Measurements from ENCODE around the gene REXO5. TPM values are rescaled to one million over a fixed set of nuclear protein-coding genes. Genes with fewer than 3 reads are reported as not detected.

The REXO5 gene
- total RNA-seq, 1 donor from 2014 or later = 1.8 TPM

GRCh38 chr16:20874088-20874581 lies 67.8 kb downstream of the REXO5 start:
- H3K4me1 Mint-ChIP-seq (ENCODE audit: low read depth, unreplicated experiment) = peaks cover 45% of the 10 kb centered on the region
- H3K27ac Mint-ChIP-seq (ENCODE audit: unreplicated experiment) = no peak overlapping the region
- Histone ChIP-seq H3K9me3 (ENCODE audit: insufficient read depth, low read depth, low read length) (no peaks in the 10 kb centered on the region), H3K27ac (ENCODE audit: low read depth, low read length) (no peak overlapping the region), H2AFZ (ENCODE audit: low read depth, low read length) (no peak overlapping the region), H3K36me3 (ENCODE audit: insufficient read depth, low read length) (peaks cover 3% of the 10 kb centered on the region), H3K4me2 (ENCODE audit: low read length) (no peak overlapping the region), H3K4me1 (ENCODE audit: insufficient read depth, low read length) (peaks cover 19% of the 10 kb centered on the region), H4K20me1 (ENCODE audit: insufficient read depth, low read length) (peaks cover 94% of the 10 kb centered on the region), H3K4me3 (ENCODE audit: insufficient read depth, low read depth, low read length) (no peak overlapping the region), H3K27me3 (ENCODE audit: insufficient read depth, low read length) (no peaks in the 10 kb centered on the region), H3K79me2 (ENCODE audit: insufficient read depth, low read length) (peaks cover 96% of the 10 kb centered on the region), H3K9ac (ENCODE audit: low read length) (no peak overlapping the region)
- TF ChIP-seq CTCF (IDR thresholded peaks at IDR 0.05; ENCODE audit: insufficient read depth, low read depth, low read length) (no peak), EZH2 (IDR thresholded peaks at IDR 0.05; ENCODE audit: insufficient read depth, low read length) (no peak)
- FAIRE-seq (peak; percentile 37), DNase-seq (ENCODE audit: low read depth) (peak; percentile 59)
- H3K36me3 Mint-ChIP-seq (ENCODE audit: low read depth, unreplicated experiment) = peaks cover 3% of the 10 kb centered on the region
- no peaks in the 10 kb centered on the region for H3K9me3 Mint-ChIP-seq (ENCODE audit: unreplicated experiment)
- H3K27me3 Mint-ChIP-seq (ENCODE audit: low read depth, unreplicated experiment) = no peaks in the 10 kb centered on the region
- no peak overlapping the region for H3K4me3 Mint-ChIP-seq (ENCODE audit: unreplicated experiment)

GRCh38 chr16:20875355-20875650 lies 69.0 kb downstream of the REXO5 start:
- H3K27ac Mint-ChIP-seq (ENCODE audit: unreplicated experiment) = no peak overlapping the region
- H3K27me3 Mint-ChIP-seq (ENCODE audit: low read depth, unreplicated experiment) = no peaks in the 10 kb centered on the region
- Histone ChIP-seq H2AFZ (ENCODE audit: low read depth, low read length) (no peak overlapping the region), H3K4me1 (ENCODE audit: insufficient read depth, low read length) (peaks cover 25% of the 10 kb centered on the region), H3K9ac (ENCODE audit: low read length) (no peak overlapping the region), H3K36me3 (ENCODE audit: insufficient read depth, low read length) (peaks cover 3% of the 10 kb centered on the region), H3K79me2 (ENCODE audit: insufficient read depth, low read length) (peaks cover 94% of the 10 kb centered on the region), H3K27me3 (ENCODE audit: insufficient read depth, low read length) (no peaks in the 10 kb centered on the region), H3K4me2 (ENCODE audit: low read length) (no peak overlapping the region), H3K4me3 (ENCODE audit: insufficient read depth, low read depth, low read length) (no peak overlapping the region), H3K9me3 (ENCODE audit: insufficient read depth, low read depth, low read length) (no peaks in the 10 kb centered on the region), H4K20me1 (ENCODE audit: insufficient read depth, low read length) (peaks cover 96% of the 10 kb centered on the region), H3K27ac (ENCODE audit: low read depth, low read length) (no peak overlapping the region)
- no peak for FAIRE-seq
- H3K4me3 Mint-ChIP-seq (ENCODE audit: unreplicated experiment) = no peak overlapping the region
- H3K36me3 Mint-ChIP-seq (ENCODE audit: low read depth, unreplicated experiment) = peaks cover 3% of the 10 kb centered on the region
- H3K4me1 Mint-ChIP-seq (ENCODE audit: low read depth, unreplicated experiment) = peaks cover 52% of the 10 kb centered on the region
- TF ChIP-seq EZH2 (IDR thresholded peaks at IDR 0.05; ENCODE audit: insufficient read depth, low read length) = no peak
- no peaks in the 10 kb centered on the region for H3K9me3 Mint-ChIP-seq (ENCODE audit: unreplicated experiment)
- no peak for DNase-seq (ENCODE audit: low read depth)

- H2AFZ ChIP-seq (ENCODE audit: low read depth, low read length) = no peak overlapping the region
- no peaks in the 10 kb centered on the region for H3K27me3 Mint-ChIP-seq (ENCODE audit: low read depth, unreplicated experiment)
- TF ChIP-seq EZH2 (IDR thresholded peaks at IDR 0.05; ENCODE audit: insufficient read depth, low read length) = no peak
- no peak for TF ChIP-seq CTCF (IDR thresholded peaks at IDR 0.05; ENCODE audit: insufficient read depth, low read depth, low read length)
- FAIRE-seq (no peak), DNase-seq (ENCODE audit: low read depth) (no peak)
- H3K27me3 ChIP-seq (ENCODE audit: insufficient read depth, low read length) = no peaks in the 10 kb centered on the region
- H3K9me3 ChIP-seq (ENCODE audit: insufficient read depth, low read depth, low read length) = no peaks in the 10 kb centered on the region
- H3K9ac ChIP-seq (ENCODE audit: low read length) = peak overlapping the region; percentile 21
- H3K4me2 ChIP-seq (ENCODE audit: low read length) = peak overlapping the region; percentile 72
- H3K4me3 ChIP-seq (ENCODE audit: insufficient read depth, low read depth, low read length) = no peak overlapping the region
- H3K27ac Mint-ChIP-seq (ENCODE audit: unreplicated experiment) = peak overlapping the region; percentile 87
- H3K4me3 Mint-ChIP-seq (ENCODE audit: unreplicated experiment) = no peak overlapping the region
- peaks cover 45% of the 10 kb centered on the region for H3K4me1 Mint-ChIP-seq (ENCODE audit: low read depth, unreplicated experiment)
- peak overlapping the region; percentile 58 for H3K27ac ChIP-seq (ENCODE audit: low read depth, low read length)
- H3K4me1 ChIP-seq (ENCODE audit: insufficient read depth, low read length) = peaks cover 24% of the 10 kb centered on the region
- H3K9me3 Mint-ChIP-seq (ENCODE audit: unreplicated experiment) = no peaks in the 10 kb centered on the region
- H4K20me1 ChIP-seq (ENCODE audit: insufficient read depth, low read length) = peaks cover 90% of the 10 kb centered on the region
- H3K79me2 ChIP-seq (ENCODE audit: insufficient read depth, low read length) = peaks cover 87% of the 10 kb centered on the region
- no peaks in the 10 kb centered on the region for H3K36me3 ChIP-seq (ENCODE audit: insufficient read depth, low read length)
- no peaks in the 10 kb centered on the region for H3K36me3 Mint-ChIP-seq (ENCODE audit: low read depth, unreplicated experiment)
These were observed 72.4 kb downstream of the REXO5 start for GRCh38 chr16:20878682-20879147.
